Measurements from ENCODE around the gene COMT.

Gene COMT

GRCh38 chr22:19987394-19988306 is 46.1 kb downstream of the COMT start:
- Histone ChIP-seq H3K4me1 (ENCODE audit: insufficient read depth, low read length) (no peaks in the 10 kb centered on the region), H4K20me1 (ENCODE audit: insufficient read depth, low read length) (peaks cover 15% of the 10 kb centered on the region; the same call in 1 of the 2 replicates), H3K4me2 (ENCODE audit: insufficient read depth, low read length) (no peak overlapping the region), H3K4me3 (ENCODE audit: low read depth in 1 of 2, low read length in 2 of 2) (no peak overlapping the region), H3K9me3 (ENCODE audit: insufficient read depth, low read length, severe bottlenecking) (no peaks in the 10 kb centered on the region), H3K36me3 (ENCODE audit: insufficient read depth, low read length) (no peaks in the 10 kb centered on the region), H3K27me3 (ENCODE audit: insufficient read depth, low read length, poor library complexity) (no peaks in the 10 kb centered on the region), H2AFZ (ENCODE audit: low read depth, low read length) (no peak overlapping the region), H3K9ac (ENCODE audit: low read depth, low read length) (no peak overlapping the region), H3K27ac (ENCODE audit: low read length) (no peak overlapping the region), H3K79me2 (ENCODE audit: insufficient read depth, low read length) (no peaks in the 10 kb centered on the region)
- no peak for TF ChIP-seq EZH2 (IDR thresholded peaks at IDR 0.05; ENCODE audit: borderline replicate concordance, low read depth, low read length, severe bottlenecking)
- TF ChIP-seq CTCF (IDR thresholded peaks at IDR 0.05; ENCODE audit: borderline replicate concordance, extremely low read depth, low read length, poor library complexity, severe bottlenecking) = no peak
- DNase-seq (no peak), ATAC-seq (ENCODE audit: insufficient read depth, low read depth) (no peak)

DNA sequence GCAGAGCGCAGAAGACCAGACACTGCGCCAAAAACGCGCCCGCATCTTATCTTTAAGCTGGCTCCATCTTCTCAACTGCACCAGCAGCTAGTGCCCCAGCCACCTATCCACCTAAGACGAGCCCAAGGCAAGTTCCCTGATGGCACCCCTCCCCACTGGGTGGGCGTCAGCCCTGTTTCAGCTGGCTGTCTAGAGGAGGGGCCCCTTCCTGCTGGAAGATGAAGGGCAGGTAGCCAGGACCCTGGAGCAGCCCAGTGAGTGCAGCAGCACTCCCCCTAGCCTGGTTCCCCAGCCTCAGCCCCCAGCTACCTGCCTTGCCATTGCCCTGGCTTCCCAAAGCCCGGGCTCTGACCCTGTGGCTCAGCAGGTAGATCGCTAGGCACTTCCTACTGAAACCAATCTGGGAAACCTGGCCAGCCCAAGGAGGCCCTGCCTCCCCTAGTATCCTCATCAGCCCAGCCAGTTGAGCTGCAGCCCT is 46.8 kb downstream of the COMT start:
- Histone ChIP-seq H3K27ac (ENCODE audit: low read length) (no peak overlapping the region), H3K36me3 (ENCODE audit: insufficient read depth, low read length) (no peaks in the 10 kb centered on the region), H3K79me2 (ENCODE audit: insufficient read depth, low read length) (no peaks in the 10 kb centered on the region), H4K20me1 (ENCODE audit: insufficient read depth, low read length) (peaks cover 13% of the 10 kb centered on the region; the same call in 1 of the 2 replicates), H3K9me3 (ENCODE audit: insufficient read depth, low read length, severe bottlenecking) (no peaks in the 10 kb centered on the region), H3K4me2 (ENCODE audit: insufficient read depth, low read length) (no peak overlapping the region), H2AFZ (ENCODE audit: low read depth, low read length) (no peak overlapping the region), H3K4me3 (ENCODE audit: low read depth in 1 of 2, low read length in 2 of 2) (no peak overlapping the region), H3K27me3 (ENCODE audit: insufficient read depth, low read length, poor library complexity) (no peaks in the 10 kb centered on the region), H3K9ac (ENCODE audit: low read depth, low read length) (no peak overlapping the region), H3K4me1 (ENCODE audit: insufficient read depth, low read length) (no peaks in the 10 kb centered on the region)
- TF ChIP-seq CTCF (IDR thresholded peaks at IDR 0.05; ENCODE audit: borderline replicate concordance, extremely low read depth, low read length, poor library complexity, severe bottlenecking) (no peak), EZH2 (IDR thresholded peaks at IDR 0.05; ENCODE audit: borderline replicate concordance, low read depth, low read length, severe bottlenecking) (no peak)
- no peak for DNase-seq
- no peak for ATAC-seq (ENCODE audit: insufficient read depth, low read depth)

DNA sequence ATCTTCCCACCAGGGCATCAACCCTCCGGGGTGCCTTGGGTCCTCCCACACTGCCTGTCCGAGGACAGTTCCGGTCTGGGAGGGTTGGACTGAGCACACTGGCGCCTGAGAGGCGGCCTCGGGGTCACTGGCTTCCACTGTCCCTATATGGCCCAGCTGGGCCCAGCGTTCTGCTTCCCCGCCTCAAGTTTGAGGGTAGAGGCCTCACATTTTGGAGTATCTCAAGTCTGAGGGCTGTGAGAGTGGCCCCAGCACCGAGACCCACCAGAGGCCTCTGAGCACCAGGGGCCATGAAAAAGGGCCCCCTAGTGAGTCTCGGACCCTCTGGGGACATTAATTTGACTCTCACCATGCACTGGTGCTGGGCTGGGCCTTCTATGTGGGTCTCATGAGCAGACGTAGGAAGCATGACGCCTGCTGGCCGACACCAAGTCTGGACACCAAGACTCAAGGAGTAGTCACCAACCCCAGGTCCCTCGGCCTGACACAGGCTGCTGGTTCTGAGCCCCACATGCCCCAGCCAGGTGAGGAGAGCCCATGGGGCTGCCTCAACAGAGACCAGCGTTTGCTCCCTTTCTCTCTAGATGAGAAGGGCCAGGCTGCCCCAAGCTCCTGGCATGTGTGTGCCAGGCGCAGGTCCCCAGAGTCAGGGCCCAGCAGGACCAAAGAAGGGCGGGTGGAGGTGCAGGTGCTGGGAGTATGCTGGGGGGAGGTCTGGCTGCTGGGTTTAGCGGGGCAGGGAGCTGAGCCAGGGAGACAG is 47.6 kb downstream of the COMT start:
- Histone ChIP-seq H3K27ac (ENCODE audit: low read length) (no peak overlapping the region), H4K20me1 (ENCODE audit: insufficient read depth, low read length) (peaks cover 13% of the 10 kb centered on the region; the same call in 1 of the 2 replicates), H3K4me1 (ENCODE audit: insufficient read depth, low read length) (no peaks in the 10 kb centered on the region), H3K4me3 (ENCODE audit: low read depth in 1 of 2, low read length in 2 of 2) (no peak overlapping the region), H3K79me2 (ENCODE audit: insufficient read depth, low read length) (no peaks in the 10 kb centered on the region), H3K36me3 (ENCODE audit: insufficient read depth, low read length) (no peaks in the 10 kb centered on the region), H2AFZ (ENCODE audit: low read depth, low read length) (no peak overlapping the region), H3K9ac (ENCODE audit: low read depth, low read length) (no peak overlapping the region), H3K4me2 (ENCODE audit: insufficient read depth, low read length) (no peak overlapping the region), H3K27me3 (ENCODE audit: insufficient read depth, low read length, poor library complexity) (no peaks in the 10 kb centered on the region), H3K9me3 (ENCODE audit: insufficient read depth, low read length, severe bottlenecking) (no peaks in the 10 kb centered on the region)
- no peak for TF ChIP-seq EZH2 (IDR thresholded peaks at IDR 0.05; ENCODE audit: borderline replicate concordance, low read depth, low read length, severe bottlenecking)
- no peak for TF ChIP-seq CTCF (IDR thresholded peaks at IDR 0.05; ENCODE audit: borderline replicate concordance, extremely low read depth, low read length, poor library complexity, severe bottlenecking)
- DNase-seq (no peak), ATAC-seq (ENCODE audit: insufficient read depth, low read depth) (no peak)

All from DND-41 (cell line).